NCI-H748 (cell line): Measurements from ENCODE around the gene LRBA.
A peak's percentile ranks its signal among the peaks of the same experiment; 100 is the strongest.
"Not testable (repeated sequence)": the region's sequence is repeated elsewhere in the genome, so short reads cannot be mapped to it uniquely, and the experiment has no call there.

Source experiments
- DNase-seq: peaks from one replicate; lab custom pipeline; 2025; ENCODE audit not compliant: unreplicated experiment; lab: John Stamatoyannopoulos, UW

Gene LRBA

GRCh38 chr4:150540536-150540935, 474.5 kb downstream of the LRBA start:
- no peak for DNase-seq

- peak; percentile 39 for DNase-seq
Observed at GRCh38 chr4:150537911-150538310, 477.2 kb downstream of the LRBA start.

- DNase-seq = no peak
Observed at GRCh38 chr4:150534818-150535217, 480.3 kb downstream of the LRBA start.

- DNase-seq = no peak
Observed at GRCh38 chr4:150533673-150534072, 481.4 kb downstream of the LRBA start.

- DNase-seq = no peak
Observed at GRCh38 chr4:150525321-150525868, 489.7 kb downstream of the LRBA start.

GRCh38 chr4:150518559-150518958, 496.5 kb downstream of the LRBA start:
- no peak for DNase-seq

- no peak for DNase-seq
Observed at GRCh38 chr4:150515135-150515534, 499.9 kb downstream of the LRBA start.

GRCh38 chr4:150514709-150515108, 500.4 kb downstream of the LRBA start:
- DNase-seq = no peak

GRCh38 chr4:150510176-150510865, 504.8 kb downstream of the LRBA start:
- no peak for DNase-seq

- not testable (repeated sequence) for DNase-seq
Observed at GRCh38 chr4:150507656-150508055, 507.4 kb downstream of the LRBA start.

- DNase-seq = no peak
Observed at GRCh38 chr4:150501983-150502382, 513.1 kb downstream of the LRBA start.

- DNase-seq = no peak
Observed at GRCh38 chr4:150501009-150501727, 513.9 kb downstream of the LRBA start.

- no peak for DNase-seq
Observed at GRCh38 chr4:150497612-150498011, 517.5 kb downstream of the LRBA start.

GRCh38 chr4:150495550-150495949, 519.5 kb downstream of the LRBA start:
- peak; percentile 10 for DNase-seq

- DNase-seq = no peak
Observed at GRCh38 chr4:150493851-150494250, 521.2 kb downstream of the LRBA start.

GRCh38 chr4:150491132-150492049, 523.7 kb downstream of the LRBA start:
- no peak for DNase-seq

GRCh38 chr4:150482581-150482980, 532.5 kb downstream of the LRBA start:
- DNase-seq = no peak

GRCh38 chr4:150479657-150480056, 535.4 kb downstream of the LRBA start:
- no peak for DNase-seq

- no peak for DNase-seq
Observed at GRCh38 chr4:150477869-150478268, 537.2 kb downstream of the LRBA start.

GRCh38 chr4:150476776-150477175, 538.3 kb downstream of the LRBA start:
- no peak for DNase-seq

- no peak for DNase-seq
Observed at GRCh38 chr4:150475763-150476162, 539.3 kb downstream of the LRBA start.
